Activated CD8-positive, alpha-beta T cell treated with anti-CD3 and anti-CD28 coated beads, Interleukin-2, amount 10 ng/mL, durations not matched to agents 7 days and 5 days (primary cell): ENCODE data around the gene MAPK13. TPM values are rescaled to one million over a fixed set of nuclear protein-coding genes. Genes with fewer than 3 reads are reported as not detected.

Source experiments
- ATAC-seq: fragments of 150-1000 bp; cut with Tn5 transposase; one replicate; pipeline ENCODE4 v1.10.0; 2021; ENCODE audit warnings: moderate library complexity
- CTCF ChIA-PET: fragments of 350-600 bp; sonication (Branson Sonifier 250); formaldehyde crosslinking; loops from one replicate; lab custom pipeline; 2021; ENCODE audit warnings: antibody characterized with exemption; lab: Charles Lee
- POLR2A ChIA-PET: fragments of 350-600 bp; sonication (Branson Sonifier 250); formaldehyde crosslinking; loops from one replicate; lab custom pipeline; 2021; ENCODE audit warnings: antibody characterized with exemption; lab: Charles Lee
- DNase-seq: peaks from one replicate; pipeline ENCODE4 v3.0.0-alpha.2; 2020
- H3K27ac Mint-ChIP-seq: one replicate; pipeline ENCODE4 v1.8.0; 2021; ENCODE audit warnings: mild to moderate bottlenecking, mixed read lengths
- H3K27me3 Mint-ChIP-seq: one replicate; pipeline ENCODE4 v1.8.0; 2021; ENCODE audit warnings: low read depth, mixed read lengths
- H3K36me3 Mint-ChIP-seq: one replicate; pipeline ENCODE4 v1.8.0; 2021; ENCODE audit warnings: low read depth, mixed read lengths
- H3K4me1 Mint-ChIP-seq: one replicate; pipeline ENCODE4 v1.8.0; 2021; ENCODE audit warnings: low read depth, mixed read lengths
- H3K4me3 Mint-ChIP-seq: one replicate; pipeline ENCODE4 v1.8.0; 2021; ENCODE audit warnings: mild to moderate bottlenecking, mixed read lengths
- H3K9me3 Mint-ChIP-seq: one replicate; pipeline ENCODE4 v1.8.0; 2022; ENCODE audit warnings: mixed read lengths; ENCODE audit not compliant: insufficient read depth
- total RNA-seq, 2 experiments: library from RNA; stranded (reverse); gene quantifications; one replicate each; pipeline ENCODE4 v1.2.3, GENCODE V29; 2021

MAPK13 gene
- total RNA-seq, 2 experiments from 2014 or later: 42.6 to 43.5 TPM

DNA sequence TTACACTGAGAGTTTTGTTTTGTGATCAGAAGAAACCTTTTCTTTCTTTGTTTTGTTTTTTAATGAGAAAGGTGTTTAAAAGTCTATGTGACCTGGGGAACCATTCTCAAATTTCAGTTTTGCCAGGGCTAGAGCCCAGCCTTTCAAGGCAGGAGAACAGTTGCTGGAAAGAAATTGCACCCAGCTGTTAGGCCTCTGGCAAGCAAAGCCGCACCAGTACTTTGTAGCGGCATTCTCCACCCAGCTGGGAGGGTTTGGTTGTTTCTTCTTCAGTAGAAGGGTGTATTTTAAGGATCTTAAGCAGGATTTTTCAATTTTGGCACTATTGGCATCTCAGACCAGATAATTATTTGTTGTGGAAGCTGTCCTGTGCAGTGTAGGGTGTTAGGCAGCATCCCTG lies 16.6 kb upstream of the MAPK13 start:
- Mint-ChIP-seq H3K4me1 (peaks cover 76% of the 10 kb centered on the region), H3K27ac (peak overlapping the region; percentile 93), H3K36me3 (peaks cover 69% of the 10 kb centered on the region), H3K4me3 (no peak overlapping the region), H3K27me3 (no peaks in the 10 kb centered on the region), H3K9me3 (no peaks in the 10 kb centered on the region)
- ChIA-PET CTCF (no interaction called here), POLR2A (no interaction called here)
- no peak for ATAC-seq
- DNase-seq: no peak

GRCh38 chr6:36114798-36115408 lies 15.4 kb upstream of the MAPK13 start:
- Mint-ChIP-seq H3K27me3 (no peaks in the 10 kb centered on the region), H3K9me3 (no peaks in the 10 kb centered on the region), H3K27ac (peak overlapping the region; percentile 93), H3K4me3 (peak overlapping the region; percentile 61), H3K4me1 (peaks cover 76% of the 10 kb centered on the region), H3K36me3 (peaks cover 70% of the 10 kb centered on the region)
- DNase-seq (no peak), ATAC-seq (peak; percentile 53)
- ChIA-PET CTCF (interaction anchor here (1.0 to 1.7 kb wide), 3 partner anchors 12 to 80 kb away, joined by 3 to 4 read pairs (median 3); no protein-coding TSS in a partner anchor), POLR2A (interaction anchor here (0.6 to 1.2 kb wide), 4 partner anchors 16 to 86 kb away, joined by 3 read pairs; no protein-coding TSS in a partner anchor)

GRCh38 chr6:36115412-36115811 lies 14.9 kb upstream of the MAPK13 start:
- ChIA-PET POLR2A (interaction anchor here (0.8 to 1.2 kb wide), 3 partner anchors 11 to 87 kb away, joined by 3 read pairs; no protein-coding TSS in a partner anchor), CTCF (interaction anchor here (1.0 to 1.7 kb wide), 3 partner anchors 12 to 80 kb away, joined by 3 to 4 read pairs (median 3); no protein-coding TSS in a partner anchor)
- Mint-ChIP-seq H3K9me3 (no peaks in the 10 kb centered on the region), H3K36me3 (peaks cover 67% of the 10 kb centered on the region), H3K27ac (no peak overlapping the region), H3K4me1 (peaks cover 76% of the 10 kb centered on the region), H3K4me3 (peak overlapping the region; percentile 61), H3K27me3 (no peaks in the 10 kb centered on the region)
- DNase-seq: no peak
- no peak for ATAC-seq

GRCh38 chr6:36116066-36116864 lies 14.0 kb upstream of the MAPK13 start:
- ATAC-seq: no peak
- DNase-seq: no peak
- no peaks in the 10 kb centered on the region for H3K27me3 Mint-ChIP-seq
- H3K9me3 Mint-ChIP-seq: no peaks in the 10 kb centered on the region
- peaks cover 85% of the 10 kb centered on the region for H3K4me1 Mint-ChIP-seq
- ChIA-PET POLR2A (interaction anchor here (0.6 to 1.2 kb wide), 3 partner anchors 12 to 89 kb away, joined by 3 read pairs; partner anchors contain the start of gene MAPK14), CTCF (interaction anchor here (1.6 to 1.7 kb wide), 2 partner anchors 11 to 22 kb away, joined by 3 to 4 read pairs; no protein-coding TSS in a partner anchor)
- no peak overlapping the region for H3K4me3 Mint-ChIP-seq
- peak overlapping the region; percentile 22 for H3K27ac Mint-ChIP-seq
- peaks cover 66% of the 10 kb centered on the region for H3K36me3 Mint-ChIP-seq

DNA sequence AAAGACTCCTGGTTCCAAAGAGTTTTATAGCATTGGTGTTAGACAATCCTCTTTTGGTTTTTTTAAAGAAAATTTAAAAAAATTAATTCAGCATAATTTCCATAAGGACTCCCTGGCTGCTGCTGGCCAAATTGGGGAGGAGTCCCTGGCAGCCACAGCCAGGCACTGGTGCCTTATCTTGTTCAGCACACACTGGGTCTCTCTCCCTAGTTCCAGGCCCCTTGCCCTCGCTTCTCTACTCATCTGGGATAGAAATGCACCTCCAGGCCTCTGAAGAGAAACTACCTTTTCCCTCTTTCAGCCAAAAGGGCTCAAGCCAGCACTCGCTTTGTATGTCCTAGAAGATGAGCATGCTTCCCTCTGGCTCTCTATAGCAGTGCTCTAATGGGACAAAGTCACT lies 13.4 kb upstream of the MAPK13 start:
- POLR2A ChIA-PET: interaction anchor here (1.2 kb wide), 1 partner anchor 89 kb away, joined by 4 read pairs; the partner anchor contains the start of gene MAPK14

DNA sequence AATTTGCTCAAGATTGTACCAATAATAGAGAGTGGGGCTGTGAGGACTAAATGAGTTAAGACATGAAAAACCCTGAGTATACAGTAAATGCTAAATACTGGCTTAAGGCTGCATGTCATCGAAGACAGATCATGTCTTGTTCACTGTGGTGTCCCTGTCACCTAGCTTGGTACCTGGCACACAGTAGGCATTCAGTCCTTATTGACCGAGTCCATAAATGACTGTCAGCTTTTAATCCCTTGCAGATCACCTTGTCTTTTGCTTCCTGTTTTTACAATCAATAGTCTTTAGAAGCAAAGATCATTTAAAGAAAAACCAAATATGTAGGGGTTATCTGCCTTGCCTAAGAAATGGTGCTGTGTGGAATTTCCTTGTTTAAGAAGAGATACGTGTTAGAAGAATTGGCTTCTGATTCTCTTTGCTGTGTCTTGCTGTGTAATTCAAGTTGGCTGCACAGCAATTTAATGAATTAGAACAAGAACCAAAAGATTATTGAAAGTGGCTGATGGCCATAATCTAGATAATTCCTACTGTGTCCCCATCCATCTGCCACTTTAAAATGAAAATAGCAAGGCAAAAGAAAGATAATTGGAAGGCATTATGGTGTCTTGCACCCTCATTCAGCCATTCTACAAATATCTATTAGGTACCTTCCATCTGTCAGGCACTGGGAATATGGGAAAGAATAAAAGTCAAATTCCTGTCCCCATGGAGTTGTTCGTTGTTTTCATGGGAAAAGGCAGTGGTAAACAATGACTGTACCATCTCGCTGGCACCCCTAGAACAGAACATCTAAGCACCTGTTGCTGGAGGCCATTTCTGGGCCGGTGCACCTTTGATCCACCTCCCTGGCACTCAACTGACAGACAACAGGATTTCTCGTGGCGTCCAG lies 12.4 kb upstream of the MAPK13 start:
- Mint-ChIP-seq H3K27me3 (no peaks in the 10 kb centered on the region), H3K27ac (peak overlapping the region; percentile 98), H3K4me1 (peaks cover 94% of the 10 kb centered on the region), H3K9me3 (no peaks in the 10 kb centered on the region), H3K4me3 (no peak overlapping the region), H3K36me3 (peaks cover 52% of the 10 kb centered on the region)
- ATAC-seq (no peak), DNase-seq (no peak)
- ChIA-PET POLR2A (interaction anchor here (0.9 to 1.4 kb wide), 4 partner anchors 13 to 90 kb away, joined by 3 to 5 read pairs (median 4); partner anchors contain the start of gene MAPK14), CTCF (interaction anchor here (1.0 to 4.4 kb wide), 6 partner anchors 11 to 90 kb away, joined by 3 to 26 read pairs (median 6); partner anchors contain the start of gene MAPK14)

More for the DNA sequence above, 13.4 kb upstream of the MAPK13 start:
- peaks cover 92% of the 10 kb centered on the region for H3K4me1 Mint-ChIP-seq
- no peak for ATAC-seq
- H3K27me3 Mint-ChIP-seq: no peaks in the 10 kb centered on the region
- CTCF ChIA-PET: interaction anchor here (1.1 to 2.7 kb wide), 2 partner anchors 22 to 89 kb away, joined by 3 to 13 read pairs; partner anchors contain the start of gene MAPK14
- H3K27ac Mint-ChIP-seq: peak overlapping the region; percentile 40
- no peaks in the 10 kb centered on the region for H3K9me3 Mint-ChIP-seq
- H3K4me3 Mint-ChIP-seq: no peak overlapping the region
- DNase-seq: no peak
- peaks cover 61% of the 10 kb centered on the region for H3K36me3 Mint-ChIP-seq

DNA sequence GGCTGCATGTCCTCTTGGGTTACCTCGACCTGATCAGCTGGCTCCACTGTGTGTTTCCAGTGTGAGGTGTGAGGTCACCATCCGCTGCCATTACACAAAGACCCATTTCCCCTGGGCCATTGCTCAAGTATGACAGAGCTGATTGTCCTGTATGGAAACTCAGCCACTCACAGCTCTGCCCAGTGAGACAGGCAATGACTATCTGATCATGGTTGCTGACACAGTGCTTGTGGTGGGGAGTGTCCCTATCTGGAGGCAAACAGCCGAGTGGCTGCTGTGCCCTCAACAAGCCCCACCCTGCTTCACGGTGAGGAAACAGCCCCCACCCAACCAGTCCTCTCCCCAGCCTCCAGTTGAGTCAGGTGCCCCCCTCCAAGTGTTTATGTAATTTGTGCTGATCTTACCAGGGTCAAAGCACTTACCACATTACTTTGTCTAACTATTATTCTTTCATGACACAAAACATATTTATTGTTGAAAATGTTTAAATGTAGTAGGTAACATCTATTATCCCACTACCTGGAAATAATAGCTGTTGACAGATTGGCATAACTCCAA lies 11.7 kb upstream of the MAPK13 start:
- H3K27ac Mint-ChIP-seq: peak overlapping the region; percentile 98
- H3K9me3 Mint-ChIP-seq: no peaks in the 10 kb centered on the region
- peak; percentile 74 for DNase-seq
- peak overlapping the region; percentile 16 for H3K4me3 Mint-ChIP-seq
- H3K4me1 Mint-ChIP-seq: peaks cover 97% of the 10 kb centered on the region
- POLR2A ChIA-PET: interaction anchor here (0.9 to 1.4 kb wide), 5 partner anchors 11 to 91 kb away, joined by 3 to 5 read pairs (median 4); partner anchors contain the start of gene MAPK14
- CTCF ChIA-PET: interaction anchor here (0.8 to 4.4 kb wide), 8 partner anchors 11 to 91 kb away, joined by 3 to 26 read pairs (median 5); partner anchors contain the start of gene MAPK14
- no peaks in the 10 kb centered on the region for H3K27me3 Mint-ChIP-seq
- H3K36me3 Mint-ChIP-seq: peaks cover 47% of the 10 kb centered on the region
- ATAC-seq: peak; percentile 50

DNA sequence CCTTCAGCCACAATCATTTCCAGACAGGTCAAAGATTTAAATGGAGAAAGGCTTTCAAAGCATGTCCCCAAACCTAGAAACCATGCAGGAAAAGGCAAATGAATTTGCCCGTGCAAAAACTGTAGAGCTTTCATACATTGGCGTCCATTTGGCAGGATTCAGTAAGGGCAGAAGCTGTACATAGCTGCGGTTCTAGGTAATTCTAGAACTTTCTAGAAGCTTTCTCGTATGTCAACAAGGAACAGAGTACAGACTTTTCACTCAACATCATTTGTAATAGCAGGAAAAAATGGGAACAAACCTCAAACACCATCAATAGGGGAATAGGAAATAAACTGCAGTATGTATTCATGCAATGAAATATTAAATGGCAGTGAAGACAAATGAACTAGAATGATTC lies 11.1 kb upstream of the MAPK13 start:
- Mint-ChIP-seq H3K4me1 (peaks cover 96% of the 10 kb centered on the region), H3K27ac (peak overlapping the region; percentile 98), H3K36me3 (peaks cover 44% of the 10 kb centered on the region), H3K27me3 (no peaks in the 10 kb centered on the region), H3K9me3 (no peaks in the 10 kb centered on the region), H3K4me3 (no peak overlapping the region)
- ATAC-seq (no peak), DNase-seq (no peak)
- ChIA-PET CTCF (interaction anchor here (0.8 to 4.4 kb wide), 6 partner anchors 11 to 91 kb away, joined by 3 to 26 read pairs (median 7); partner anchors contain the start of gene MAPK14), POLR2A (interaction anchor here (0.9 to 1.4 kb wide), 5 partner anchors 11 to 92 kb away, joined by 3 to 5 read pairs (median 4); partner anchors contain the start of gene MAPK14)

DNA sequence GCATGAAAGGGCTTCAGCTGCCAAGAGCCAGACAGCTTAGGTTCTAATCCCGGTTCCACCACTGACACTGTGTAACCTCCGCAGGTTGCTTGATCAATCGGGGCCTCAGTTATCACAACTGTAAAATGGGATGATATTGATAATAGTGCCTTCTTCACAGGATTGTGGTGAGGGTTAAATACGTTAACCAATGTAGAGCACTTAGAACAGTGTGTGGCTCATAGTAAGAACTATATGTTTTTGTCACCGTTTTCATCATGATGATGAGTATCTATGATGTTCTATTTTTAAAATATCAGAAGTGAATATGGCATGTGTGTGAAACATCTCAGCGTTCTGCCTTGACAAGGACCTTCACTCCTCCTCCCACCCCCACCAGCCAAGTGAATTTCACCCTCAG lies 10.3 kb upstream of the MAPK13 start:
- Mint-ChIP-seq H3K36me3 (peaks cover 40% of the 10 kb centered on the region), H3K9me3 (no peaks in the 10 kb centered on the region), H3K4me1 (peaks cover 93% of the 10 kb centered on the region), H3K27ac (peak overlapping the region; percentile 98), H3K27me3 (no peaks in the 10 kb centered on the region), H3K4me3 (peak overlapping the region; percentile 74)
- DNase-seq (no peak), ATAC-seq (no peak)
- ChIA-PET POLR2A (interaction anchor here (1.1 to 2.9 kb wide), 13 partner anchors 8 to 199 kb away, joined by 3 to 53 read pairs (median 15); partner anchors contain the start of genes BRPF3, MAPK13, MAPK14 and SRPK1), CTCF (interaction anchor here (0.6 to 5.9 kb wide), 14 partner anchors 8 to 221 kb away, joined by 3 to 44 read pairs (median 10); partner anchors contain the start of genes MAPK13 and MAPK14)

- H3K4me1 Mint-ChIP-seq: peaks cover 90% of the 10 kb centered on the region
- ChIA-PET CTCF (interaction anchor here (0.6 to 5.9 kb wide), 14 partner anchors 9 to 220 kb away, joined by 3 to 44 read pairs (median 10); partner anchors contain the start of genes MAPK13 and MAPK14), POLR2A (interaction anchor here (0.8 to 2.9 kb wide), 15 partner anchors 8 to 199 kb away, joined by 3 to 53 read pairs (median 10); partner anchors contain the start of genes BRPF3, MAPK13, MAPK14 and SRPK1)
- DNase-seq (peak; percentile 90), ATAC-seq (peak; percentile 69)
- H3K9me3 Mint-ChIP-seq: no peaks in the 10 kb centered on the region
- H3K4me3 Mint-ChIP-seq: peak overlapping the region; percentile 74
- H3K27me3 Mint-ChIP-seq: no peaks in the 10 kb centered on the region
- peak overlapping the region; percentile 98 for H3K27ac Mint-ChIP-seq
- H3K36me3 Mint-ChIP-seq: peaks cover 39% of the 10 kb centered on the region
Measured at GRCh38 chr6:36120539-36120938, 9.8 kb upstream of the MAPK13 start.
